GM19468 (cell line): Measurements from ENCODE around the gene STARD13.
"Not testable (repeated sequence)": the region's sequence is repeated elsewhere in the genome, so short reads cannot be mapped to it uniquely, and the experiment has no call there.

ENCODE experiments used
- ATAC-seq: cut with Tn5 transposase; IDR thresholded peaks from one replicate; pipeline ENCODE4 v1.9.1; 2021; ENCODE audit warnings: mild to moderate bottlenecking, moderate library complexity, moderate number of reproducible peaks; ENCODE audit not compliant: unreplicated experiment; ENCODE audit errors: extremely low read depth

The STARD13 gene

DNA sequence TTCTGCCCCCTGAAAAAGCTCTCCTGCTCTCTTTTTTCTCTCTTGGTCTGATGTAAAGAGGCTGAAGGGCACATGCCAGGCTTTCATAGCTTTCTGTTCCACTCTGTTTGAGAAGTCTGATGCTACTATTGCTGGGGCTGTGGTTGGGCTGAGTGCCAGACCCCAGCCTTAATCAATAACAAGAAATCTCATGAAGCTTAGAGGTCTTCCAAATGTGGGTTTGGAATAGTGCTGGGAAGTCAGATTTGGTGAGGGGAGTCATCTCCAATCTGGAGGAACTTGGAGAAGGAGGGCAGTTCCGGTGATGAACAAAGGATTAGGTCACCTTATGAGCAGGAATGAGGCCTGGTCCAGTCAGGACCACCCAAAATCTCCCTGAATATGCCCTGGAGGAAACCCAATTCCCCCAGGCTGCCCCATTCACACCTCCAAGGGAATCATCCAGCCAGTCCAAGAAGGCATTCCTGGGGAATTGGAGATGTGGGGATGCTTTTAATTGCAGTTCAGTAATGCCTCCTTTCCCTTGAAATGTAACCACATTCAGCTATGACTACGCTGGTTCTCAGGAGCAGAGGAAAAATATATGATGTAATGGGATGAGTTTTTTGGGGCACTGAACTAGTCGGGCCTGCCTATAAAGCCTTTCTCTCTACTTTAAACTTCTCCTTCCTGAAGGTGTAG lies 102.0 kb downstream of the STARD13 start:
- ATAC-seq = no peak

DNA sequence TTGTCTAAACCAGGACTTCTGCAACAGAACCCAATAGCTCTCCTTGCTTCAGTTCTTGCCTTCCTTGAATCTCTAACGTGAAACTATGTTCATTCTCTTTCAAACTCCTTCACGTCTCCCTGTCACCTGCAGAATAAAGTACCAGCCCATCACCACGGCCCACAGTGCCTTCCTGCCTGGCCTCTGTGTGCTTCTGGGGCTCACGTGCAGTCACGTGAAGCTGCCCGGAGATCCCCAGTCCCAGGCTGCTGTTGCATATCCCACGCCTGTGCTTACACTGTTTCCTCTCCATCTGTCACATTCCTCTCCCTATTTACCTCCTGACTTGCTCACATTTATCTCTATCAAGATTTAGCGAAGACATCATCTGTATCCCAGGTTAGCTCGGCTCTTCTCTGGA lies 102.8 kb downstream of the STARD13 start:
- peak; percentile 33 for ATAC-seq

DNA sequence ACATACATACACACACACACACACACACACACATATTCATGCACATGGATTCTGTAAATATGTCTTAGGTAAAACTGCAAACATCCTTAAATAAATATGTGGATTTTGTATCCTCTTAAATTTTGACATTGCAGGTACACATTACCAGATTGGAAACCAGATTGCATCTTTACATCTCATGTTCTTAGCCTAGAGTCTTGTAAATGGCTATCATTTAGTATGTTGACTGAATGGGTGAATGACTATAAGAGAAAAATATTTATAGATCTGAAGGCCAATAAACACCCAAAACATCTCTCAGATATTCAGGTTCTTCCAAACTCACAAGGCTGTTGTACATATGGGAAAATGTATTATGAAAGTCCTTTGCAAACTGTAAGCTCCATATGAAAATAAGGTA lies 104.3 kb downstream of the STARD13 start:
- ATAC-seq = no peak

DNA sequence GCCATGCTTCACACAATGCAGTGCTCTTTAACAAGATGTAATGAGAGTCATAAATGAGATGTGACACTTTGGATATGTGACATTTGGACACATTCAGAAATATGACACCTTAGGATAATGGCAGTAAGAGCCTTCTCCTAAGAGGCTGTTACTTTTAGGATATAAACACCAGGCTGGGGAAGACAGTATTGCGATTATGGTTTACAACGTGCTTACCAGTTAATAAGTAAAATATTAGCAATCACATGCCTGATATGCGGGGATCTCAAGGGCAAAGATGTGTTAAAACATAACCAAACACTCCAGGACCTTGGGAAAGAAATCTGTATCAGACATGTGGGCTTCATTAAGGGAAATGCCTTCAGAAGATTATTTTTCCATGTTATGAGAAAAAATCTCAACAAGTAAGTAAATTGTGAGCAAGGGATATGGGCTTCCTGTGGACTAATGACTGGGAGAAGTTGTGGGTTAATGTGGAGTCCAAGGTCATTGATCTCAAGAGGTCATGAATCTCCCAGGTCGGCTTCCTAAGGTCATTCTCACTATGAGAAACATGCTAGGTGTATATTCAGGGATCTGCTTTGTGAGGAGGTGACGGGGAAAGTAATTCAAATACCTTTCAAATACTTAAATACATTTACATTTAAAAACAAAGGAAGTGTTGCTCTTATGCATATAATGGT lies 105.3 kb downstream of the STARD13 start:
- no peak for ATAC-seq

DNA sequence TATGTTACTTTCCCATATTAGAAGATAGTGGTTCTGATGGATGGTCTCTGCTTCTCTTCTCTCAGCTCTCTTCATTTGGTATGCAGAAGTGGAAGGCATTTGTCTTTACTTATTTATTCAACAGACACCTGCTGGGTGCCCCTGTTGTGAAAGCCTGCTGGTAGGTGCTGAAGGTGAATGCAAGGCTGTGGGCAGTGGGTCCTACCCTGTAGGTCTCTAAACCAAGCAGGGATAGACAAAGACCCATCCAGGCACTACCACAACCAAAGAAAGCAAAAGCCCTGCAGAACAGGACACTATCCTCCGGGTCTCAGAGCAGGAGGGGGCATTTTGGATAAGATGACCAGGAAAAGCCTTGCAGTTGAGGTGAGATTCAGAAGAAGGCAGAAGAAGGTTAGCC lies 106.1 kb downstream of the STARD13 start:
- no peak for ATAC-seq

DNA sequence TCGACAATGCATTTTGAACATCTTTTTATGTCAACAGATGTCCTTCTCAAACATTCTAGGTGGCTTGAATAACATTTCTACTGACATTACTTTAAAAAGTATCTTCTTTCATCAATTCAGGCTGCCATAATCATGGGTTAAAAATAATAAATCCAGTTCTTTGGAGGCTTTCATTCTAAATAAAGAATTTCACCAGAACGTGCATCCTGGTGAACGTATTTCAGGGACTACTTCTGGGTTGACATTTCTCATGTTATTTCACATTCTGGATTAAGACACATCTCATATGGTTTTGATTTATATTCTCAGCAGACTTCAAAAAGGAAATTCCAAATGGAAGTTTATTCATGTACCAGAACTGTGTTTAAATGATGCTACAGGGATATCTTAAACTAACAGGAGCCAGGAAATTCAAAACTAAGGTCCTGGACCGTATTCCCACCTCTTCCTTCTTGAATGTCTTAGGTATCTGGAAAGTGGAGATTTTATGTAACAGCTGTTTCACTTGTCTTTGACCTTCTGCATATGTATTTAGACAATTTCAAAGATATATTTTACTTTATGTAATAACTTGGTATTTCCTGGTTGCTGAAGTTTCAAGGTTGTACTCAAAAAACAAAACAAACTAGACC lies 107.2 kb downstream of the STARD13 start:
- no peak for ATAC-seq

DNA sequence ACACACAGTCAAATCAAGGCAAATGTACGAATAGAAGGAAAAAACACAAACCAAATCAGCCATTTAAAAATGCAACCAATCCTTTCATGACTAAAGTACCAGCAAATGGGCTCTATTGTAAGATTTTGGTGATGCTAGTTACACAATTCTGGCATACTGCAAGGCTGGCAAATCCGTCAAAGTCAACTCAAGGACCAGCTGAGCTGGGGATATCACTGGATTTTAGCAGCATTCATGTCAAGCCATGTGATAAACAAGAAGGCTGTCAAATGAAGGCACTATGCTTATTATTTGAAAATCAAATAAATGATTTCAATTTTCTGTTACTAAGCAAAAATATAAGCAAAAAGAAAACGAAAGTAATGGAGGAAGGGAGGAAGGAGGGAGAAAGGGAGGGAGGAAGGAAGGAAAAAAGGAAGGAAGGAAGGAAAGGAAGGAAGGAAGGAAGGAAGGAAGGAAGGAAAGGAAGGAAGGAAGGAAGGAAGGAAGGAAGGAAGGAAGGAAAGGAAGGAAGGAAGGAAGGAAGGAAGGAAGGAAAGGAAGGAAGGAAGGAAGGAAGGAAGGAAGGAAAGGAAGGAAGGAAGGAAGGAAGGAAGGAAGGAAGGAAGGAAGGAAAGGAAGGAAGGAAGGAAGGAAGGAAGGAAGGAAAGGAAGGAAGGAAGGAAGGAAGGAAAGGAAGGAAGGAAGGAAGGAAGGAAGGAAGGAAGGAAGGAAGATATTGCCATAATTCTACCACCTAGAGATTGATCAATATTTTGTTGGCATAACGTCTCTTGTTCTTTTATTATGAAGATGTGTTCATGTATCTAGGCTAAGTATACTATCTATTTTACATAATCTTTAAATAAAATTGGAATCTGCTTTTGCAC lies 108.0 kb downstream of the STARD13 start:
- ATAC-seq = not testable (repeated sequence)

DNA sequence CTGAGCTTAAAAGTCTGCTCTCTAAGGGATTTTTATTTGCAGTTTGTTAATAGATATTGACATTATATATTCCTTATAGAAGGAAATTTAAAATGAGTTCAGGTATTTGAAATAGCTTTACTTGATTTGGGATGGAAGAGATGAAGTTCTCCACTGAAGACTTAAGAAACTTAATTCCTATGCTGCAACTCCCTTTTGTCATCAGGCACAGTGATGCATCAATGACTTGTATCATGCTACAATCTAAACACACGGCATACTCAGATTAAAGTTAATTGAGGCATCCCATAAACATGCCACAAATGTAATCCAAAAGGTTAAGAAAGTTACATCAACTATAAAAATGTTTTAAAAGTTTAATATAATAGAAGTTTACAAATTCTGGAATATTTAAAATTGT lies 109.0 kb downstream of the STARD13 start:
- ATAC-seq = no peak

DNA sequence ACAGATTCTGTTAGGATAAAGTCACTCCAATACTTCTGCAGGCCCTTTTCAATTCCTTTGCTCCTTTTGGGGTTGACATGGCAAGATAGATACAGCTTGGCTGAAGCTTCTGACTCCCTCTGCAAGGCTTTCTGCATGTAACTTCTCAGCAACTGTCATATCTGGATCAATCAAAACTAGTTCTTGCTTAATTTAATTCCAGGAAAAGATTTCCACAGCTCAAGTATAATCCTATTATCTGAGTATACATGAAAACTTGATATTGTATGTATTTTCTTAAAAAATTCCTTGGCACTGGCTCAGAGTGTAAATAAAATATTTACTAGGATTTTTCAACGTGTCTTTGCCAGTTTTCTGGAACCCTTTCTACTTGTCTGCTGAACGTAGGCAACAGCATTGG lies 109.6 kb downstream of the STARD13 start:
- ATAC-seq = no peak

DNA sequence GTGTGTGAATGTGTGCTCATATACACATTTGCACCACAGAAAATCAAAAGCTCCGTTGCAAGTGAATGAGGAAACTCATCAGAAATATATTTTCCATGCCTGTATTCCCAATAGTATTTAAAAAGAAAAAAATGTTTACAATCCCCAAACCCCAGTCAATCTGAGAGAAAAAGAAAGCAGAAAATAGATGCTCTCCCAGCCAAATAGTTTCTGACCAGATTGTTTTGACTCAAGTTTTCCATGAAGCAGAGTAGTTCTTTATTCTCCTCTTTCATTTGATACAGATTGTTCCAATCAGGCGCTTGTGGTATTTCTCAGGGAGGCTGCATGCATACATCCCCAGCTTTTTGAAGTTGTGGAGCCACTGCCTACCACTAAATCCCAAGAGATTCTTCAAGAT lies 110.6 kb downstream of the STARD13 start:
- ATAC-seq = no peak

DNA sequence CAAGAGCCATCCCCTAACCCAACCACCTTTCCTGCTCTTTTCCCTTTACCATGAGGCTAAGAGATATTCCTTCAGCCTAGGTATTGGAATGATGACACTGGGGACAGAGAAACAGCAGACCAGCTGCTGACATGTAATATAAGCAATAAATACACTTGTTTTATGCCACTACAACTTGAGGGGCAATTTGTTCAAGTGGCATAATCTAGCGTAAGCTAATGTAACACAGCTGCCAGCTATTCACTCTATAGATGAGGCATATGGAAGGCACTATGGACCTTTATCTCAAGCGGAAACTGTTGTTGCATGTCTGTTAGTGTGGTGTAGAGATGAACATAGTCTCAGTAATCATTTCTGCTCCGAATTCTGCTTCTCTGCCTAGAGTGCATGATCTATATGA lies 111.1 kb downstream of the STARD13 start:
- ATAC-seq = no peak

DNA sequence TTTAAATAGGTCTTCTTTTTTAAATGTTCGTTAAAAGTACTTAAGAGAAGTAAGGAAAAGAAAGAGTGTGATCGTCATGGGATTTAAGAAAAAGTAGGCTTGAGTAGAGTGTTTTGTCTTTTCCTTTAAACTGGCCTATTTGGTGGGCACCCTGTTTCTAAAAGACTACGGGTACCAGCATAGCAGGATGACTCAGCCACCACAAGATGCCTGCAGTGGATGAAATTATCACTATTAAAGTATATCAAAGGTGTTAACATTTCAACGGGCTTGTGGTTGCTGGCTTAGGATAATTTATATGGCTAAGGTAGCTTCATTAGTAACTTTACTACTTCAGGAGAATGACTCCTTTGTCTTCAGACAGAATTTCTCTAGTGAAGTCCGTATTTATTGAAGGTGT lies 112.6 kb downstream of the STARD13 start:
- no peak for ATAC-seq

DNA sequence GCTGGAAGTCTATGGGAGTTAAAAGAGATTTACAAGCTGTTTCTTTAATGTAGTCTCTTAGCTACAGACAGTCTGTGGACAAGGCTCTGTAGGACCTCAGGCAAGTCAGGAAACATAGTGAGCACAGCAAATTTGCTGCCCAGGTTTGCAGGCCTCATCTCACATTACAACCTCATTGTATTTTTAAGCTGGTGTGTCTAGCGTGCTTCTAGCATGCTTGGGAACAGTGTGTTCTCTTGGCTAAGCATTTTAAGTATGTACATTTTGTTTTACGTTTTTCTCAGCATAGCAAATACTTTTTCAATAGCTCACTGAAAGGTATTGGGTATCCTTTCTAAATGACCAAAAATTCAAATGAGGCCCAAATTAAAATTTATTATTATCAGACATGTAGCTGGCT lies 113.2 kb downstream of the STARD13 start:
- no peak for ATAC-seq

DNA sequence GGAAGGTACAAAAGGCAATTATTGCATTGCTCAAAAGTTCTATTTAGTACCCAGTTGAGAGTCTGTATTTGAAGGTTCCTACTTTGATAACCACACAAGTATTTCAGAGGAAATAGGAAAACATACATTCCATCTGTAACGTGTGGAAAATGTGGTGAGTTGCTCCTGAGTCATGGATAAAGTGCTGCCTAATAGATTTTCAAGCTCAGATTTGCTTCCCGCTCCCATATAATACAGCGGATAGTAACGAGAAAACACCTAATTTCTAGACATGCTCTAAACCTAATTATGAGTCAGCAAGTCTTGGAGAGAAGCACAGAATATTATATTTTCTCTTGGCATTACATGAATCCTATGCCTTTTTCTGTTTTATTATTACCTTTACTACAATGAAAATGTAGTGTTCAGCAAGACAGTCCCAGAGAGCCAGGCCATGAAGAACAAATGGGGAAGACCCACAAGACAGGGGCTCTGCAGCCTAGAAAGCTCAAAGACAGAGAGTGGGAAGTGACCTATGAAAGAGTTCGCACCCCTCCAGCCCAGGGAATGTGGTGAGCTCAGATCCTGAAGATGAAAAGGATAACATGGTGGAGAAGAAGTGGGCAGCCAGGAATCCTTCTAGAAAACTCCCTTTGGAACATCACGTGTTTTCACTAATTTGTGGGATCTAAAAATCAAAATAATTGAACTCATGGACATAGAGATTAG lies 116.1 kb downstream of the STARD13 start:
- no peak for ATAC-seq

DNA sequence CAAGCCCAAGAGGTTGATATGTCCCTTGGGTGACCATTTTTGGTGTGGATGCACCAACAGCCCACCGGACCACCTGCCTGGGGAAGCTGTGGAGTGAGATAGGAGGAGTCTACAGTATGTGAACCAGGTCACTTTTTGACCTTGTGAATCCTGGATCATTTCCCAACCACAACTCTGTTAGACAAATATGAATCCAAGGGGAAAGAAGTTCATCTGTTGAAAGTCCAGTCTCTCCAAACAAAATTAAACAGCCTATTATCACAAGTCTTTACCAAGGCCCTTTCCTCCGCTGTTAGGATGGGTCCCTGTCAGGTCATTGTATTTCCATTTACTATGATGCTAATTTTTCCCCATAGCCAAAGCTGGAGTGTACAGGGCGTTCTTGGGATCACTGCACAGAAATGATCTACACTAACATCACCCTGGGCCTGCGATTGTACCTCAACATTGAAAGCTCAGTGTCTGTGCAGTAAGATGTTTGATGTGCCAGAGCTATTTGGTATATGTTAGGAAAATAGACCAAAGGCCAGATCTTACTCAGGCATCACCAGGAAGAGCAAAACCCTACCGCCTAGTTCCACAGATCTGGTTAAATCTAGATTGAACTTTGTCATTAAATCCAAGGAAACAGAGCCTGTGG lies 117.1 kb downstream of the STARD13 start:
- no peak for ATAC-seq

DNA sequence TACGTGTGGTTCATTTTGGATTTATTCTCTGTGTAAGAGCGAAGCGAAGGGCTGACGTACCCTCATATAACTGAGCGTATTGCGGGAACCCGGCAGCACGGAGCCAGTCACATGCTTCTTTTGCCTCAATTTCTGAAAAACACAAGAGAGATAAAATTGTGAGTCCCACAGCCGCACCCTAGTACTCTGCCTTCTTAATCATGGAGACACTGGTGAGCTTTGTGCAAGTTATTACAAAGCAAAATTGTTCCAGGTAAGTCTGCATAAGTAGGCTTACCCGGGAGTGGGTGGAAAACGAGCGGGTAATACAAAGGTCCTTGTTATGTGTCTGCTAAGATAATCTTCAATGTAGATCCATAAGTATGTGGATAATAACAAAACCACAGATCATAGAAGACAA lies 118.1 kb downstream of the STARD13 start:
- no peak for ATAC-seq

DNA sequence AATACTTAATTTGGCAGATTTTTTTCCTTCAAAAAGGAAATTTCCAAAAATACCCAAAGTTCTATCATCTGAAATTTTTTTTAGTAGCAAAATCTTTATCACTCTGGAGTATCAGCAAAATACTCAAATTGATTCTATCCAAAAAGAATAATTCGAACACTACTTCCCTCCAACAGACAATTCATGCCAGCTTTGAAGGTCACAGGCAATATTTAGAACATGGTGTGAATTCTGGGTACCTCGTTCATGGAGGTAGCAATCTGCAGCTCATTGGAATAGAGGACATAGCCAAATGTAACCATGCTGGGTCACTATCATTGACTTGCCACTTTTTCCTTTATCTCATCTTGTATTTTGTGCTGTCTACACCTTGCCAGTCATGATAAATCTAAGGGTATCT lies 119.8 kb downstream of the STARD13 start:
- no peak for ATAC-seq

DNA sequence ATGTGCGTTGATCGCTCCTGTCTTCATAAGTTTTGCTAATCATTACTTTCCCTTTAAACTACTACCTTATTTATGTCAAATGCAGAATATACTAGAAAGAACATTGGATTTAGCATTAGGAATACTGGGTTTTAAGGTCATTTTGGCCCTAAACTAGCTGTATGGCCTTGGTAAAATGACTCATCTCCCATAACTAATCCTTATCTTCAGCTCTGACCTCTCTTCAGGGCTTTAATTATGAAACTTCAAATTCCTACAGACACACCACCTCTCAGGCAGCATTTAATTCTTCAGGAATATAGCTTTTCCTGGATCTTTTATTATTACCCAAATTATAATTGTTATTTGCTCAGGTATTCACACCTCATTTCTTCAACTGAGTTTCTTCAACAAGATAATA lies 121.2 kb downstream of the STARD13 start:
- ATAC-seq = no peak

DNA sequence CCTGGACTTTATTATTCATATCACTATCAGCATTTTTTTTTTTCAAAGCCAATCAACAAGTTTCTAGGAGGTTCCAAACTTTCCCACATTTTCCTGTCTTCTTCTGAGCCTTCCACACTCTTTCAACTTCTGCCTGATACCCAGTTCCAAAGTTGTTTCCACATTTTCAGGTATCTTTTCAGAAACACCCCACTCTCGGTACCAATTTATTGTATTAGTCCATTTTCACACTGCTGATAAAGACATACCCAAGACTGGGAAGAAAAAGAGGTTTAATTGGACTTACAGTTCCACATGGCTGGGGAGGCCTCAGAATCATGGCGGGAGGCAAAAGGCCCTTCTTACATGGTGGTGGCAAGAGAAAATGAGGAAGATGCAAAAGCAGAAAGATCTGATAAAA lies 122.8 kb downstream of the STARD13 start:
- ATAC-seq = not testable (repeated sequence)

DNA sequence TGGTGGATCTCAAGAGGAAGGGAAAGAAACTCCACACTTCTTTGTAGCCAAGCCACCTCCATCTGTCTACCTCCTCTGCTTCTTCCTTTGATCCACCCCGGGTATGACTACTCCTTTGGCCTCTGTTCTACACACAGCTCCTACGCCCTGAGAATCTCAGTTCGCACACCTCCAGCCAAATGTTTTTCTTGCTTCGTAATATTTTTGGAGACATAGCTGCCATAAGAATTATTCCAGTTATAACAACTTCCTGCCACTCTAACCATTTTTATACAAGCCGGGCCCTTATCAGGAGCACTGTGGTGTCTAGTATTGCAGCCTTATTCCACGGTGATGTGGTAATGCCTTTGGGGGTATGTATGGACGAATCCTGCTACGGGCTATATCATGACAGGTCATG lies 126.7 kb downstream of the STARD13 start:
- ATAC-seq = no peak
